Ectodermal cell (in vitro differentiated cells): ENCODE data around the gene RPS26.

Experiments
- H3K27ac ChIP-seq: 2 replicates; pipeline ENCODE4 v1.7.0; 2013; ENCODE audit warnings: mild to moderate bottlenecking, low read depth, low read length; ENCODE audit not compliant: insufficient read depth, poor library complexity, severe bottlenecking
- H3K27me3 ChIP-seq: 2 replicates; pipeline ENCODE4 v1.7.0; 2013; ENCODE audit warnings: mild to moderate bottlenecking, low read length; ENCODE audit not compliant: insufficient read depth, control insufficient read depth, poor library complexity, severe bottlenecking
- H3K36me3 ChIP-seq: one replicate; pipeline ENCODE4 v1.7.0; 2013; ENCODE audit warnings: low read length; ENCODE audit not compliant: control insufficient read depth, insufficient read depth
- H3K4me1 ChIP-seq: one replicate; pipeline ENCODE4 v1.7.0; 2013; ENCODE audit warnings: low read length; ENCODE audit not compliant: control insufficient read depth, insufficient read depth
- H3K4me3 ChIP-seq: 2 replicates; pipeline ENCODE4 v1.7.0; 2013; ENCODE audit warnings: low read depth, low read length, control low read depth; ENCODE audit not compliant: insufficient read depth
- H3K9me3 ChIP-seq: 2 replicates; pipeline ENCODE4 v1.7.0; 2013; ENCODE audit warnings: mild to moderate bottlenecking, low read length, moderate library complexity; ENCODE audit not compliant: control insufficient read depth
- WGBS, 2 experiments: methylation state at CpG; one replicate each; pipeline ENCODE4 v1.1.7; 2013; ENCODE audit warnings: missing lambda C conversion rate in 2 of 2; 5-methylcytosine and 5-hydroxymethylcytosine counted together

RPS26 gene

DNA sequence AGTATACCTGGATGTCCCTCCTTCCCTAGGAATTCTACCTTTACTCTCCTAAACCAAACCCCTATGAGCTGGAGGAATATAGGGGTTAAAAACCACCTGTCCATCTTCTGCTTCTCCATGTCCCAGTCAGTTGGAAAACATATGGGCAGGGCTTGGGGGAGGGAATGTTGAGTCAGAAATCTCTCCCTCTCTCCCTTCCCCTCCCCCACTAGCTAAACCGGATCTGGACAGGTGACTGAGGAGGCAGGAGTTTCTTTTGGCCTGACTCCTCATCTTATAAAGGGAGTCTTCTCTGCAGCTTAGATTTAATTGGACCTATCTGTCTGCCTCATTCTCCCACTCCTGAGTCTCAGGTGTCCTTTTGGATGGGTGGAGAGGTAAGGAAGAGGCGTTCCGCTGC lies 44.4 kb downstream of the RPS26 start:
- Histone ChIP-seq H3K4me1 (peaks cover 5% of the 10 kb centered on the region), H3K27me3 (peaks cover 4% of the 10 kb centered on the region), H3K27ac (no peak overlapping the region), H3K4me3 (no peak overlapping the region), H3K36me3 (no peaks in the 10 kb centered on the region), H3K9me3 (no peaks in the 10 kb centered on the region)
- 94 to 97% methylated on average over 3 of the region's 3 CpGs for WGBS, 2 experiments

DNA sequence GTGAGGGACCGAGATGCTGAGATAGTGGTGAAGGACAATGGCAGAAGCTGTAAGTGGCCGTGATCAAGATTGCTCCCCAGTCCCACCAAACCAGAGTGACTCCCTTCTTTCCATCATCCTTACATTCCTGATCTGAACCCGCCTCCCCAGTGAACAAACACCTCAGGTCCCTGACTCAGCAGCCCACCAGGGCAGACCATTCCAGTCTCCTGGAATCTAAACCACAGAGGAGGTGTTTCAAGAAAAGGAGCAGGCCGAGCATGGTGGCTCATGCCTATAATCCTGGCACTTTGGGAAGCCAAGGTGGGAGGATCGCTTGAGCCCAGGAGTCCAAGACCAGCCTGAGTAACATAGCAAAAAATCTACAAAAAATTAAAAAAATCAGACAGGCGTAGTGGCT lies 44.9 kb downstream of the RPS26 start:
- Histone ChIP-seq H3K27me3 (no peaks in the 10 kb centered on the region), H3K9me3 (no peaks in the 10 kb centered on the region), H3K4me3 (no peak overlapping the region), H3K4me1 (peaks cover 5% of the 10 kb centered on the region), H3K36me3 (no peaks in the 10 kb centered on the region), H3K27ac (no peak overlapping the region)
- 76 to 77% methylated on average over 6 of the region's 6 CpGs for WGBS, 2 experiments

GRCh38 chr12:56087220-56087619 lies 45.5 kb downstream of the RPS26 start:
- Histone ChIP-seq H3K9me3 (no peaks in the 10 kb centered on the region), H3K4me3 (no peak overlapping the region), H3K27me3 (no peaks in the 10 kb centered on the region), H3K4me1 (no peaks in the 10 kb centered on the region), H3K36me3 (no peaks in the 10 kb centered on the region), H3K27ac (no peak overlapping the region)
- 89 to 90% methylated on average over 6 of the region's 6 CpGs for WGBS, 2 experiments
